Fibroblast of lung (primary cell): ENCODE data around the gene CA5A. TPM values are rescaled to one million over a fixed set of nuclear protein-coding genes. Genes with fewer than 3 reads are reported as not detected.
A peak's percentile ranks its signal among the peaks of the same experiment; 100 is the strongest.
"Not testable (repeated sequence)": the region's sequence is repeated elsewhere in the genome, so short reads cannot be mapped to it uniquely, and the experiment has no call there.

Source experiments
- DNase-seq, 2 donors: peaks; one replicate each; pipeline versions ENCODE4 v3.0.0 to v3.0.0-alpha.2; 2010; ENCODE audit warnings: low read depth in 2 of 2
- H2AFZ ChIP-seq: 2 replicates; pipeline ENCODE4 v1.5.1; 2012; ENCODE audit warnings: low read length, control low read depth, inconsistent platforms
- H3K27ac ChIP-seq: 2 replicates; pipeline ENCODE4 v1.5.1; 2011; ENCODE audit warnings: low read length, control low read depth; ENCODE audit not compliant: insufficient read depth
- H3K27me3 ChIP-seq: 2 replicates; pipeline ENCODE4 v1.5.1; 2011; ENCODE audit warnings: mild to moderate bottlenecking, low read length; ENCODE audit not compliant: control insufficient read depth, insufficient read depth
- H3K36me3 ChIP-seq: 2 replicates; pipeline ENCODE4 v1.5.1; 2011; ENCODE audit warnings: low read length; ENCODE audit not compliant: control insufficient read depth, insufficient read depth
- H3K4me1 ChIP-seq: 2 replicates; pipeline ENCODE4 v1.5.1; 2011; ENCODE audit warnings: low read length; ENCODE audit not compliant: control insufficient read depth, insufficient read depth; ENCODE audit errors: extremely low read depth
- H3K4me2 ChIP-seq: 2 replicates; pipeline ENCODE4 v1.5.1; 2011; ENCODE audit warnings: low read length, control low read depth; ENCODE audit not compliant: insufficient read depth; ENCODE audit errors: extremely low read depth
- H3K4me3 ChIP-seq, 4 experiments: fragments of 200-600 bp in 1 of 4; sonication (generic) in 1 of 4; replicated peaks in 1 of 4; 2 replicates each; pipeline ENCODE4 v1.5.1; 2011 to 2016; ENCODE audit warnings: low read length in 4 of 4, low read depth in 3 of 4, mild to moderate bottlenecking in 3 of 4, control low read depth in 2 of 4, inconsistent platforms in 1 of 4, mixed read lengths in 1 of 4; ENCODE audit not compliant: insufficient read depth in 1 of 4; ENCODE audit errors: control extremely low read depth in 1 of 4
- H3K79me2 ChIP-seq: 2 replicates; pipeline ENCODE4 v1.5.1; 2012; ENCODE audit warnings: mild to moderate bottlenecking, low read length, inconsistent platforms; ENCODE audit not compliant: control insufficient read depth, insufficient read depth
- H3K9ac ChIP-seq: 2 replicates; pipeline ENCODE4 v1.5.1; 2011; ENCODE audit warnings: mild to moderate bottlenecking, low read length, control low read depth; ENCODE audit not compliant: insufficient read depth
- H3K9me3 ChIP-seq: 2 replicates; pipeline ENCODE4 v1.5.1; 2012; ENCODE audit warnings: low read depth, low read length; ENCODE audit not compliant: control insufficient read depth, insufficient read depth
- H4K20me1 ChIP-seq: 2 replicates; pipeline ENCODE4 v1.5.1; 2011; ENCODE audit warnings: low read length; ENCODE audit not compliant: control insufficient read depth, insufficient read depth; ENCODE audit errors: extremely low read depth
- CTCF ChIP-seq, 2 donors: IDR thresholded peaks in 1 of 2; conservative IDR thresholded peaks in 1 of 2; 1 replicate in 1 of 2; 2 replicates in 1 of 2; pipeline ENCODE4 v1.5.1; 2011 to 2012; ENCODE audit warnings: low read length in 2 of 2, control low read depth in 1 of 2, inconsistent platforms in 1 of 2, low read depth in 1 of 2, mild to moderate bottlenecking in 1 of 2
- polyA plus RNA-seq, 2 donors: library from polyadenylated mRNA; depleted of rRNA in 1 of 2; stranded (reverse) in 1 of 2; unstranded in 1 of 2; fragments of >200 nt; gene quantifications; 2 replicates each; pipeline ENCODE4 v1.2.1, GENCODE V29; 2011 to 2012; ENCODE audit warnings: missing spikeins in 1 of 2
- total RNA-seq: library from RNA; depleted of rRNA; stranded (reverse); fragments of >200 nt; gene quantifications from 2 replicates; pipeline ENCODE4 v1.2.1, GENCODE V29; 2014

CA5A gene
- total and polyA plus RNA-seq, 2 donors (not counting 1 experiment from before 2014, with no cell fraction given) = not detected

- peak; percentile 23 to 54 for DNase-seq
- peak; percentile 81 to 85 for TF ChIP-seq CTCF (conservative IDR thresholded peaks at IDR 0.05 in 1 of 2, IDR thresholded peaks at IDR 0.05 in 1 of 2; ENCODE audit: low read depth in 1 of 2, low read length in 2 of 2)
- not testable (repeated sequence) for H3K4me2 ChIP-seq, H3K4me1 ChIP-seq, H3K79me2 ChIP-seq, H3K9ac ChIP-seq, H2AFZ ChIP-seq, H3K27ac ChIP-seq, H3K4me3 ChIP-seq, H4K20me1 ChIP-seq, H3K9me3 ChIP-seq, H3K27me3 ChIP-seq, H3K36me3 ChIP-seq
These were observed 27.0 kb downstream of the CA5A start for GRCh38 chr16:87909203-87909935.

- not testable (repeated sequence) for H3K27me3 ChIP-seq, H3K4me3 ChIP-seq, H4K20me1 ChIP-seq, H3K9ac ChIP-seq, H3K4me2 ChIP-seq, H3K9me3 ChIP-seq, H3K4me1 ChIP-seq, H3K79me2 ChIP-seq, H3K36me3 ChIP-seq, DNase-seq, H2AFZ ChIP-seq, H3K27ac ChIP-seq
These were observed 28.2 kb downstream of the CA5A start for GRCh38 chr16:87908101-87908500.

- H2AFZ ChIP-seq, H3K36me3 ChIP-seq, H3K4me2 ChIP-seq, H3K4me3 ChIP-seq, H3K27ac ChIP-seq, H4K20me1 ChIP-seq, H3K9ac ChIP-seq, H3K4me1 ChIP-seq, H3K27me3 ChIP-seq, H3K79me2 ChIP-seq, DNase-seq, H3K9me3 ChIP-seq: not testable (repeated sequence)
These were observed 30.8 kb downstream of the CA5A start for GRCh38 chr16:87905521-87905920.

- H3K4me2 ChIP-seq, H3K27me3 ChIP-seq, H3K4me1 ChIP-seq, H3K9me3 ChIP-seq, H2AFZ ChIP-seq, H3K36me3 ChIP-seq, H4K20me1 ChIP-seq, H3K9ac ChIP-seq, H3K79me2 ChIP-seq, DNase-seq, H3K4me3 ChIP-seq, H3K27ac ChIP-seq: not testable (repeated sequence)
These were observed 31.4 kb downstream of the CA5A start for GRCh38 chr16:87904963-87905362.

- DNase-seq = peak in 1 of 2 donors; percentile 23
- not testable (repeated sequence) for H2AFZ ChIP-seq, H3K4me2 ChIP-seq, H4K20me1 ChIP-seq, H3K9me3 ChIP-seq, H3K36me3 ChIP-seq, H3K27me3 ChIP-seq, H3K9ac ChIP-seq, H3K4me1 ChIP-seq, H3K79me2 ChIP-seq, H3K27ac ChIP-seq, H3K4me3 ChIP-seq
These were observed 35.8 kb downstream of the CA5A start for GRCh38 chr16:87900489-87900888.
